ENCODE measurements around the gene TAGAP. TPM values are rescaled to one million over a fixed set of nuclear protein-coding genes. Genes with fewer than 3 reads are reported as not detected.

TAGAP gene
- polyA plus RNA-seq, 1 of the 3 experiments (the other 2 are of a cell fraction), result not detected

- H3F3A ChIP-seq (replicated peaks; ENCODE audit: insufficient read depth), result no peaks in the 10 kb centered on the region
- CTCF ChIA-PET, result interaction anchor here (0.7 to 2.6 kb wide), 4 partner anchors 12 to 130 kb away, joined by 3 to 10 read pairs (median 4); no protein-coding TSS in a partner anchor
- no peak overlapping the region for H3K27ac ChIP-seq (ENCODE audit: low read depth in 2 of 2, low read length in 1 of 2)
- H4K20me1 ChIP-seq (ENCODE audit: insufficient read depth), result no peaks in the 10 kb centered on the region
- no peaks in the 10 kb centered on the region for H3K9me3 ChIP-seq
- no peak overlapping the region for H2AFZ ChIP-seq (ENCODE audit: low read depth)
- POLR2A ChIA-PET, result no interaction called here
- peaks cover 0 to 6% of the 10 kb centered on the region in 2 experiments; a peak in 3 of 4 replicates for H3K4me1 ChIP-seq (ENCODE audit: control insufficient read depth in 1 of 2, insufficient read depth in 2 of 2, low read depth in 1 of 2, low read length in 1 of 2)
- no peak overlapping the region for H3K9ac ChIP-seq
- no peak for DNase-seq
- 82% methylated on average over 5 of the region's 5 CpGs for WGBS (ENCODE audit: low lambda C conversion rate)
- no peaks in the 10 kb centered on the region for H3K27me3 ChIP-seq (ENCODE audit: insufficient read depth)
- no peak overlapping the region for H3K4me3 ChIP-seq (ENCODE audit: low read depth in 2 of 2, low read length in 1 of 2)
- H3K36me3 ChIP-seq (replicated peaks in 1 of 2; ENCODE audit: control insufficient read depth in 1 of 2, insufficient read depth in 2 of 2, low read length in 1 of 2), result no peaks in the 10 kb centered on the region
- TF ChIP-seq CHD2 (IDR thresholded peaks at IDR 0.05; ENCODE audit: low read length, partially characterized antibody) (no peak), TAF1 (IDR thresholded peaks at IDR 0.05; ENCODE audit: borderline replicate concordance, low read depth, low read length) (no peak), GATA2 (CRISPR knock-in tag; IDR thresholded peaks at IDR 0.05) (no peak), FOXM1 (IDR thresholded peaks at IDR 0.05; ENCODE audit: low read depth) (no peak), EZH2phosphoT487 (IDR thresholded peaks at IDR 0.05; ENCODE audit: borderline replicate concordance, low read depth) (no peak), JUND (IDR thresholded peaks at IDR 0.05) (no peak), MXI1 (IDR thresholded peaks at IDR 0.05; ENCODE audit: low read depth, low read length) (no peak), CTCF (IDR thresholded peaks at IDR 0.05) (no peak), EP300 (IDR thresholded peaks at IDR 0.05; ENCODE audit: borderline replicate concordance in 1 of 2, low read depth in 1 of 2, low read length in 1 of 2) (no peak), SMC3 (IDR thresholded peaks at IDR 0.05; ENCODE audit: low read depth, low read length) (no peak), RFX5 (IDR thresholded peaks at IDR 0.05; ENCODE audit: low read length) (no peak), IRF3 (IDR thresholded peaks at IDR 0.05; ENCODE audit: low read depth, low read length) (no peak), NRF1 (IDR thresholded peaks at IDR 0.05; ENCODE audit: low read depth, low read length) (no peak)
- H3K4me2 ChIP-seq, result no peak overlapping the region
- H3K79me2 ChIP-seq (ENCODE audit: insufficient read depth), result no peaks in the 10 kb centered on the region
- H3K9me2 ChIP-seq, result no peaks in the 10 kb centered on the region
These were observed 39.4 kb downstream of the TAGAP start for GRCh38 chr6:159005436-159005835.

GRCh38 chr6:159004592-159004991 is 40.2 kb downstream of the TAGAP start:
- 73% methylated on average over 3 of the region's 3 CpGs for WGBS (ENCODE audit: low lambda C conversion rate)
- ChIA-PET POLR2A (no interaction called here), CTCF (interaction anchor here (0.9 to 2.6 kb wide), 3 partner anchors 33 to 300 kb away, joined by 3 to 10 read pairs (median 4); no protein-coding TSS in a partner anchor)

More at GRCh38 chr6:159004592-159004991, 40.2 kb downstream of the TAGAP start:
- no peaks in the 10 kb centered on the region for H3K79me2 ChIP-seq (ENCODE audit: insufficient read depth)
- H3K4me2 ChIP-seq, result no peak overlapping the region
- H3K36me3 ChIP-seq (replicated peaks in 1 of 2; ENCODE audit: control insufficient read depth in 1 of 2, insufficient read depth in 2 of 2, low read length in 1 of 2), result no peaks in the 10 kb centered on the region
- H3K4me1 ChIP-seq (ENCODE audit: control insufficient read depth in 1 of 2, insufficient read depth in 2 of 2, low read depth in 1 of 2, low read length in 1 of 2), result peaks cover 0 to 6% of the 10 kb centered on the region in 2 experiments; a peak in 3 of 4 replicates
- no peaks in the 10 kb centered on the region for H3K9me2 ChIP-seq
- H2AFZ ChIP-seq (ENCODE audit: low read depth), result no peak overlapping the region
- H3K4me3 ChIP-seq (ENCODE audit: low read depth in 2 of 2, low read length in 1 of 2), result no peak overlapping the region
- no peaks in the 10 kb centered on the region for H3K27me3 ChIP-seq (ENCODE audit: insufficient read depth)
- no peak for DNase-seq
- H3K9me3 ChIP-seq, result no peaks in the 10 kb centered on the region
- H4K20me1 ChIP-seq (ENCODE audit: insufficient read depth), result no peaks in the 10 kb centered on the region
- H3F3A ChIP-seq (replicated peaks; ENCODE audit: insufficient read depth), result no peaks in the 10 kb centered on the region
- TF ChIP-seq NFIC (IDR thresholded peaks at IDR 0.05; ENCODE audit: borderline replicate concordance) (no peak), MAX (IDR thresholded peaks at IDR 0.05; ENCODE audit: low read depth) (no peak)
- H3K27ac ChIP-seq (ENCODE audit: low read depth in 2 of 2, low read length in 1 of 2), result no peak overlapping the region
- H3K9ac ChIP-seq, result no peak overlapping the region

Measured in SK-N-SH (cell line).